Prostate gland (tissue), 2 donors: ENCODE measurements around the gene THEM5.

ENCODE experiments used
- POLR2A ChIP-seq: fragments of 450-650 bp; IDR thresholded peaks from one replicate; pipeline ENCODE4 v1.6.1; 2016; ENCODE audit warnings: antibody characterized with exemption, mild to moderate bottlenecking
- POLR2AphosphoS5 ChIP-seq: sonication (generic); formaldehyde crosslinking; IDR thresholded peaks from one replicate; pipeline ENCODE4 v1.6.1; 2017; ENCODE audit warnings: antibody characterized with exemption
- TF ChIP-seq, protein P1 (sequence below), 4 experiments: fragments of 200-600 bp in 2 of 4; fragments of 450-650 bp in 2 of 4; sonication (generic) in 2 of 4; IDR thresholded peaks; 1 replicate in 3 of 4; 2 replicates in 1 of 4; pipeline ENCODE4 v1.5.1; 2016 to 2019; ENCODE audit warnings: antibody characterized with exemption in 4 of 4, mild to moderate bottlenecking in 2 of 4, moderate library complexity in 2 of 4

- TF ChIP-seq, protein P1, sequence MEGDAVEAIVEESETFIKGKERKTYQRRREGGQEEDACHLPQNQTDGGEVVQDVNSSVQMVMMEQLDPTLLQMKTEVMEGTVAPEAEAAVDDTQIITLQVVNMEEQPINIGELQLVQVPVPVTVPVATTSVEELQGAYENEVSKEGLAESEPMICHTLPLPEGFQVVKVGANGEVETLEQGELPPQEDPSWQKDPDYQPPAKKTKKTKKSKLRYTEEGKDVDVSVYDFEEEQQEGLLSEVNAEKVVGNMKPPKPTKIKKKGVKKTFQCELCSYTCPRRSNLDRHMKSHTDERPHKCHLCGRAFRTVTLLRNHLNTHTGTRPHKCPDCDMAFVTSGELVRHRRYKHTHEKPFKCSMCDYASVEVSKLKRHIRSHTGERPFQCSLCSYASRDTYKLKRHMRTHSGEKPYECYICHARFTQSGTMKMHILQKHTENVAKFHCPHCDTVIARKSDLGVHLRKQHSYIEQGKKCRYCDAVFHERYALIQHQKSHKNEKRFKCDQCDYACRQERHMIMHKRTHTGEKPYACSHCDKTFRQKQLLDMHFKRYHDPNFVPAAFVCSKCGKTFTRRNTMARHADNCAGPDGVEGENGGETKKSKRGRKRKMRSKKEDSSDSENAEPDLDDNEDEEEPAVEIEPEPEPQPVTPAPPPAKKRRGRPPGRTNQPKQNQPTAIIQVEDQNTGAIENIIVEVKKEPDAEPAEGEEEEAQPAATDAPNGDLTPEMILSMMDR (IDR thresholded peaks at IDR 0.05): no peak
- TF ChIP-seq POLR2AphosphoS5 (no peak), POLR2A (no peak)
These were observed 31.1 kb downstream of the THEM5 start for GRCh38 chr1:151822404-151822803.
